Measurements from ENCODE around the gene SLC22A16.

DNA sequence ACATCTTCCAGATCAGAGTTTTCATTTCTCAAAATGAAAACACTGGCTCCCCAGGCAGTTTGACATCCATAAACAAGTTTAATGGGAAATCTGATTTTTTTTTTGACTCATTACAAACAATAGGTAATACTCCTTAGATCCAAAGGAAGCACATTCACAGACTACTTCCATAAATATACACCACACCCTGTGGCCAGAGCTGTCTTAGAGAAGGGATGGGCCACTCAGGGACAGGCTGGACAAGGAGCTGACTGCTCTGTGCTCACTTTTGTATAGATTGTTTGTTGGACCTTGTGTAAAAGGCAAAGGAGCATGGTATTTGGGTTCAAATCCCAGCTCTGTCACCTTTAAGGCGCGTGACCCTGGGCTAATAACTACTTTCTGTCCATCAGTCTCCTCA, 48.3 kb downstream of the SLC22A16 start:
- TF ChIP-seq EZH2 (conservative IDR thresholded peaks at IDR 0.05; ENCODE audit: low read depth, low read length) = no peak
- TF ChIP-seq IRF2 (CRISPR knock-in tag; IDR thresholded peaks at IDR 0.05) = no peak
- TF ChIP-seq POLR2A (IDR thresholded peaks at IDR 0.05; ENCODE audit: insufficient read depth in 1 of 2, low read depth in 2 of 2, low read length in 2 of 2) = no peak

Measured in HepG2 (cell line).